Chondrocyte (in vitro differentiated cells): ENCODE measurements around the gene ASCC1. TPM values are rescaled to one million over a fixed set of nuclear protein-coding genes. Genes with fewer than 3 reads are reported as not detected.
A peak's percentile ranks its signal among the peaks of the same experiment; 100 is the strongest.

Experiments
- DNase-seq: peaks from one replicate; pipeline ENCODE4 v3.0.0; 2021; ENCODE audit warnings: mixed read lengths, low spot score
- H3K27ac Mint-ChIP-seq: one replicate; pipeline ENCODE4 v1.8.0; 2021; ENCODE audit warnings: mild to moderate bottlenecking, moderate library complexity, mixed read lengths; ENCODE audit not compliant: unreplicated experiment
- H3K27me3 Mint-ChIP-seq: 2 replicates; pipeline ENCODE4 v1.8.0; 2021; ENCODE audit warnings: low read depth, mixed read lengths
- H3K36me3 Mint-ChIP-seq: 2 replicates; pipeline ENCODE4 v1.8.0; 2021; ENCODE audit warnings: low read depth, mixed read lengths
- H3K4me1 Mint-ChIP-seq: 2 replicates; pipeline ENCODE4 v1.8.0; 2021; ENCODE audit warnings: low read depth, mild to moderate bottlenecking, mixed read lengths
- H3K4me3 Mint-ChIP-seq: one replicate; pipeline ENCODE4 v1.8.0; 2021; ENCODE audit warnings: mild to moderate bottlenecking, moderate library complexity, mixed read lengths; ENCODE audit not compliant: unreplicated experiment
- H3K9me3 Mint-ChIP-seq: 2 replicates; pipeline ENCODE4 v1.8.0; 2021; ENCODE audit warnings: low read depth, mixed read lengths
- CTCF ChIP-seq: fragments of 200-600 bp; sonication (generic); IDR thresholded peaks from 2 replicates; pipeline ENCODE4 v1.5.0; 2021; ENCODE audit warnings: antibody characterized with exemption, mild to moderate bottlenecking, moderate library complexity
- total RNA-seq: library from RNA; stranded (reverse); gene quantifications from 3 replicates; pipeline ENCODE4 v1.2.1, GENCODE V29; 2021

ASCC1 gene
- total RNA-seq, 1 donor from 2014 or later, result 36.8 TPM

- no peak for TF ChIP-seq CTCF
- peaks cover 3% of the 10 kb centered on the region for H3K36me3 Mint-ChIP-seq
- no peak overlapping the region for H3K4me3 Mint-ChIP-seq
- no peak overlapping the region for H3K27ac Mint-ChIP-seq
- H3K27me3 Mint-ChIP-seq, result no peaks in the 10 kb centered on the region
- no peaks in the 10 kb centered on the region for H3K9me3 Mint-ChIP-seq
- peak; percentile 25 for DNase-seq
- peaks cover 44% of the 10 kb centered on the region for H3K4me1 Mint-ChIP-seq
Measured at GRCh38 chr10:72240371-72240770, 24.3 kb upstream of the ASCC1 start.

GRCh38 chr10:72239409-72239808, 23.3 kb upstream of the ASCC1 start:
- Mint-ChIP-seq H3K27me3 (no peaks in the 10 kb centered on the region), H3K27ac (no peak overlapping the region), H3K4me3 (no peak overlapping the region), H3K36me3 (peaks cover 6% of the 10 kb centered on the region), H3K4me1 (peaks cover 34% of the 10 kb centered on the region), H3K9me3 (no peaks in the 10 kb centered on the region)
- no peak for TF ChIP-seq CTCF
- no peak for DNase-seq

- Mint-ChIP-seq H3K4me1 (peaks cover 26% of the 10 kb centered on the region), H3K27ac (no peak overlapping the region)
- no peak for TF ChIP-seq CTCF
Measured at GRCh38 chr10:72238392-72239175, 22.5 kb upstream of the ASCC1 start.

GRCh38 chr10:72235544-72236279, 19.6 kb upstream of the ASCC1 start:
- peaks cover 7% of the 10 kb centered on the region for H3K4me1 Mint-ChIP-seq
- H3K36me3 Mint-ChIP-seq, result peaks cover 16% of the 10 kb centered on the region
- TF ChIP-seq CTCF, result no peak
- no peak overlapping the region for H3K4me3 Mint-ChIP-seq
- no peak overlapping the region for H3K27ac Mint-ChIP-seq
- DNase-seq, result no peak
- H3K27me3 Mint-ChIP-seq, result no peaks in the 10 kb centered on the region
- no peaks in the 10 kb centered on the region for H3K9me3 Mint-ChIP-seq

More at GRCh38 chr10:72238392-72239175, 22.5 kb upstream of the ASCC1 start:
- H3K4me3 Mint-ChIP-seq, result no peak overlapping the region
- no peaks in the 10 kb centered on the region for H3K27me3 Mint-ChIP-seq
- DNase-seq, result no peak
- peaks cover 7% of the 10 kb centered on the region for H3K36me3 Mint-ChIP-seq
- no peaks in the 10 kb centered on the region for H3K9me3 Mint-ChIP-seq

GRCh38 chr10:72234560-72235095, 18.6 kb upstream of the ASCC1 start:
- Mint-ChIP-seq H3K9me3 (no peaks in the 10 kb centered on the region), H3K27me3 (no peaks in the 10 kb centered on the region), H3K36me3 (peaks cover 16% of the 10 kb centered on the region), H3K27ac (no peak overlapping the region), H3K4me3 (no peak overlapping the region), H3K4me1 (peaks cover 15% of the 10 kb centered on the region)
- DNase-seq, result no peak
- no peak for TF ChIP-seq CTCF
